Calu3 (cell line): ENCODE data around the gene OR8B12. TPM values are rescaled to one million over a fixed set of nuclear protein-coding genes. Genes with fewer than 3 reads are reported as not detected.

Experiments
- BruUV-seq: library from RNA; stranded (reverse); fragments of 400-500 nt; replicated peaks from 2 replicates; lab custom pipeline; 2021; lab: Mats Ljungman, UMichigan
- CTCF ChIA-PET: fragments of 300-600 bp; sonication (Branson Sonifier 250); formaldehyde crosslinking; loops from one replicate; lab custom pipeline; 2022; ENCODE audit warnings: antibody characterized with exemption; lab: Charles Lee
- DNase-seq: peaks from one replicate; pipeline ENCODE4 v3.0.0; 2022
- H3K27ac Mint-ChIP-seq: one replicate; pipeline ENCODE4 v1.8.0; 2022; ENCODE audit warnings: mixed read lengths; ENCODE audit not compliant: unreplicated experiment
- H3K27me3 Mint-ChIP-seq: one replicate; pipeline ENCODE4 v1.8.0; 2022; ENCODE audit warnings: mixed read lengths; ENCODE audit not compliant: unreplicated experiment
- H3K36me3 Mint-ChIP-seq: one replicate; pipeline ENCODE4 v1.8.0; 2022; ENCODE audit warnings: mild to moderate bottlenecking, moderate library complexity, mixed read lengths; ENCODE audit not compliant: insufficient read depth, unreplicated experiment
- H3K4me1 Mint-ChIP-seq: one replicate; pipeline ENCODE4 v1.8.0; 2022; ENCODE audit warnings: mild to moderate bottlenecking, low read depth, mixed read lengths; ENCODE audit not compliant: unreplicated experiment
- H3K4me3 Mint-ChIP-seq: one replicate; pipeline ENCODE4 v1.8.0; 2022; ENCODE audit warnings: mild to moderate bottlenecking, low read depth, moderate library complexity, mixed read lengths; ENCODE audit not compliant: unreplicated experiment
- H3K9me3 Mint-ChIP-seq: one replicate; pipeline ENCODE4 v1.8.0; 2022; ENCODE audit warnings: low read depth, mixed read lengths; ENCODE audit not compliant: unreplicated experiment
- CTCF ChIP-seq: fragments of 200-600 bp; IDR thresholded peaks from one replicate; pipeline ENCODE4 v1.8.0; 2022; ENCODE audit warnings: antibody characterized with exemption; ENCODE audit not compliant: unreplicated experiment
- intact Hi-C: fragments of 100-400 bp; cut with micrococcal nuclease; formaldehyde crosslinking; loops from one replicate; pipeline ENCODE4 v1.10.0; 2022; ENCODE audit not compliant: unreplicated experiment
- total RNA-seq: library from RNA; stranded (reverse); gene quantifications from 2 replicates; pipeline ENCODE4 v1.2.3, GENCODE V29; 2022

Gene OR8B12
- total RNA-seq, 1 experiment from 2014 or later: not detected

- Mint-ChIP-seq H3K27me3 (peaks cover 14% of the 10 kb centered on the region), H3K36me3 (no peaks in the 10 kb centered on the region), H3K4me3 (no peak overlapping the region), H3K27ac (no peak overlapping the region), H3K9me3 (no peaks in the 10 kb centered on the region), H3K4me1 (no peaks in the 10 kb centered on the region)
- intact Hi-C loops: no loop called here
- no peak for DNase-seq
- CTCF ChIA-PET: no interaction called here
- BruUV-seq: no TSS peak
- TF ChIP-seq CTCF: no peak
These were observed 13.4 kb upstream of the OR8B12 start for GRCh38 chr11:124556828-124557227.

- no peaks in the 10 kb centered on the region for H3K9me3 Mint-ChIP-seq
- BruUV-seq: no TSS peak
- CTCF ChIA-PET: no interaction called here
- H3K4me3 Mint-ChIP-seq: no peak overlapping the region
- H3K27ac Mint-ChIP-seq: no peak overlapping the region
- peaks cover 9% of the 10 kb centered on the region for H3K27me3 Mint-ChIP-seq
- no peaks in the 10 kb centered on the region for H3K36me3 Mint-ChIP-seq
- no peaks in the 10 kb centered on the region for H3K4me1 Mint-ChIP-seq
- TF ChIP-seq CTCF: no peak
- DNase-seq: no peak
- intact Hi-C loops: no loop called here
These were observed 8.5 kb upstream of the OR8B12 start for GRCh38 chr11:124551987-124552386.

- intact Hi-C loops: no loop called here
- CTCF ChIA-PET: no interaction called here
- no TSS peak for BruUV-seq
- DNase-seq: no peak
- no peaks in the 10 kb centered on the region for H3K9me3 Mint-ChIP-seq
- no peak overlapping the region for H3K4me3 Mint-ChIP-seq
- no peak for TF ChIP-seq CTCF
- H3K36me3 Mint-ChIP-seq: no peaks in the 10 kb centered on the region
- H3K27me3 Mint-ChIP-seq: peaks cover 4% of the 10 kb centered on the region
- H3K27ac Mint-ChIP-seq: no peak overlapping the region
- no peaks in the 10 kb centered on the region for H3K4me1 Mint-ChIP-seq
These were observed 7.7 kb upstream of the OR8B12 start for GRCh38 chr11:124551189-124551588.

GRCh38 chr11:124543145-124543544 is 309 bp downstream of the OR8B12 start:
- no peak overlapping the region for H3K4me3 Mint-ChIP-seq
- TF ChIP-seq CTCF: no peak
- H3K27ac Mint-ChIP-seq: no peak overlapping the region
- intact Hi-C loops: no loop called here
- H3K36me3 Mint-ChIP-seq: no peaks in the 10 kb centered on the region
- H3K4me1 Mint-ChIP-seq: no peaks in the 10 kb centered on the region
- H3K27me3 Mint-ChIP-seq: peaks cover 37% of the 10 kb centered on the region
- BruUV-seq: no TSS peak
- H3K9me3 Mint-ChIP-seq: peaks cover 5% of the 10 kb centered on the region
- no peak for DNase-seq
- CTCF ChIA-PET: no interaction called here
